Stimulated activated CD8-positive, alpha-beta memory T cell treated with anti-CD3 and anti-CD28 coated beads, Interleukin-2, amount 100 ng/mL, for 48 hours (primary cell): ENCODE data around the gene FRZB.
"Not testable (repeated sequence)": the region's sequence is repeated elsewhere in the genome, so short reads cannot be mapped to it uniquely, and the experiment has no call there.

Experiments
- DNase-seq, 2 donors: peaks; one replicate each; pipeline ENCODE4 v3.0.0-alpha.2; 2020; ENCODE audit warnings: low read depth in 2 of 2

The FRZB gene, protein sequence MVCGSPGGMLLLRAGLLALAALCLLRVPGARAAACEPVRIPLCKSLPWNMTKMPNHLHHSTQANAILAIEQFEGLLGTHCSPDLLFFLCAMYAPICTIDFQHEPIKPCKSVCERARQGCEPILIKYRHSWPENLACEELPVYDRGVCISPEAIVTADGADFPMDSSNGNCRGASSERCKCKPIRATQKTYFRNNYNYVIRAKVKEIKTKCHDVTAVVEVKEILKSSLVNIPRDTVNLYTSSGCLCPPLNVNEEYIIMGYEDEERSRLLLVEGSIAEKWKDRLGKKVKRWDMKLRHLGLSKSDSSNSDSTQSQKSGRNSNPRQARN

DNA sequence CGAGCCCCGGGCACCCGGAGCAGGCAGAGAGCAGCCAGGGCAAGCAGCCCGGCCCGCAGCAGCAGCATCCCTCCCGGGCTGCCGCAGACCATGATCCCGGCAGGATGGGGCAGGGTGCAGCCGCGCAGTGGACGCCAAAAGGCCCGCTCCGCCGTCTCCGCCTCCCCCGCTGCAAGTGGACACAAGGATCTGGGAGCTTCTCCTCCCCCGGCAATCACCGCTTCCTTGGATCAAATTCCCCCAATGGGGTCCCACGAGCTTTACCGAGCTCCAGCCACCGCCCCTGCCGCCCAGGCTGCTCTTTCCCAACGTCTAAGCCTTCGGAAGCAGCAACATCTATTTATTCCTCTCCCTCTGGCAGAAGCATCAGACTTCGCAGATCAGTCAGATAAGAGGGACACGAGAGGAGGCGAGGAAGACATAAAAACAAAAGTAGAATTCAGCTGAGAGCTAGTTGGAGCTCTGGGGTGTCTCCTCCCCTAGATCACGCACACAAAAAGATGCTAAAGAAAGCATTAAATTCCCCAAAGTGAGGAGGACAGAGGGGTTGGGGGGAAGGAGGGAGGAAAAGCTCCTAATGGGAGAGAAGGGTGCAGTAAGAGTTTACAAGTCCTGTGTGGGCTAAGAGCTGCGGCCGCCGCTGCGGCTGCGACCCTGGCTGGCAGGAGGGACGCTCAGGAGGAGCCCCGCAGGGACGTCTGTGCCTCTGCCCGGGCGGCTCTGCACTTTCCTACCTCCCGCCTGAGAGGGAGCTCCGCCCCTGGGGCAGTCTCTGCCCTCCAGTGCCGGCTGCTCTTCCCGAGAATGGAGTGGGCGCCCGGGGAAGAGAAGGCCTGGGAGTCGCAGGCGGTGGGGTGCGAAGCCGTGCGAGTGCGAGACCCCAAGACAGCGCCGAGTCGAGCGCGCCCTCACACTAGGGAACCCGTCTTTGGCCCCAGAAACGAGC lies at the start of gene FRZB:
FRZB (minus strand) TSS at position 177 of the 946 bp plus-strand sequence; CDS start at position 92, 85 bp downstream.
- DNase-seq: no peak

- DNase-seq: no peak
Observed at GRCh38 chr2:182915369-182916326, 49.2 kb upstream of the FRZB start.

DNA sequence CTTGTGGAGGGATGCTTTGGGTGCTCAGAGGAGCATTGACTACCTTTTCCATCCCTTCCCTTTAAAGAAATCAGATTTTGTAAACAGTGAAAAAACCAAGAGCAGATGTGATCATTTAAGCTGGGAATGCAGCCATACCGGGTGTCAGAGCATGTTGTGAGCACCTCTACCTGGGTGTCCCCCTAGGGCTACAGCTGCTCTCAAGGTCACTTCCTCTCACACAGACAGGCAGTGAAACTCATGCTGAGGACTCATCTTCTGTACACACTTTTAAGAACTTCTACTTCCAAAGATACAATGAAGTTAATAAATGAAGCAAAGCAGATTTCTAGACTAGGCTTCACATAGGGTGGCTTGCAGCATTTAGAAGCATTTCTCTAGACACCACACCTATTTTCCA lies 48.4 kb upstream of the FRZB start:
- DNase-seq: no peak

- DNase-seq: no peak
Observed at GRCh38 chr2:182913064-182913463, 46.6 kb upstream of the FRZB start.

DNA sequence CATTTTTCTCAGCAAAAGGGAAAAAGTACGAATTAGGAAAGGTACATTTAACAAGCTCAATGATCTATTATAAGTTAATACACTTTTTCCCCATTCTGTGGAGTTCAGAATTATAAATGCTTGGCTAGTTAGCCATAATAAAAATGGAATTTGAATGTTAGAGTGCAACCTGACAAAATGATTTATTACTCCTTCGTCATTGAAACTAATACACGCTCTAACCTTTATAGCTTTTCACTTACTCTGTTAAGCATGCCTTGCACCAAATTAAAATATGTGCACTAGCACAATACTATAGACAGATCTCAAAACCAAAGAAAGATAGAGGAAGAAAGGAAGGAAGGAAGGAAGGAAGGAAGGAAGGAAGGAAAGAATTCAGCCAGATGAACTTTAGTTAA lies 46.1 kb upstream of the FRZB start:
- no peak for DNase-seq

DNA sequence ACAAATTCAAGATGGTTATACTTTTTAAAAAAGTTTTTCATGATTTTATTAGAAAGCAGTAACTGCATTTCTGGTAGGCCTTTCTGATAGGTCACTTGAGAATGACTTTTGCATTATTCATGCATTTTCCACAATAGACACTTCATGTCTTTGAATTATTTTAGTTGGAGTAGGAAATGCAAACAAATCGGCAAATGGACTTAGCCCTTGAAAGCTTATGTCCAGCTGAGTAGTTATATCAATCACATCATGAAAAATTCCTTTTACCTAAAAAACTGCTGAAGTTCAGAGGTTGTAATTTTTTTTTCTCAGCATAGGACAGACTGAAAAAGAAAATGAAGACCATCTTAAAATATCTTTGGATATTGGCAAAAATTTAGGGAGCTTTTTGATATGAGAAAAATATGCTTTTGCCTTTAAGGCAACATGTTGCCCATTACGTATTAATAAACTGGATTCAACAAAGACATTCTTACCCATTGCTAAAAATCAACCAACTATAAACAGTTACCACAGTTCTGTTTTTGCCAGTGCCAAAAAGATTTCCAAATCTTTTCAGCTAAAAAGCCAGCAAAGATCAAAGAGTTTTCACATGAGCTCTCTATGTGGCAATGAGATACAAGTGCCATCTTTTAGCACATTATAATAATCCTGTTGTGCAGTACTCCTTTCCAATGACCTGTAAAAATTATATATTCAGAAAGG lies 45.5 kb upstream of the FRZB start:
- DNase-seq: no peak

DNA sequence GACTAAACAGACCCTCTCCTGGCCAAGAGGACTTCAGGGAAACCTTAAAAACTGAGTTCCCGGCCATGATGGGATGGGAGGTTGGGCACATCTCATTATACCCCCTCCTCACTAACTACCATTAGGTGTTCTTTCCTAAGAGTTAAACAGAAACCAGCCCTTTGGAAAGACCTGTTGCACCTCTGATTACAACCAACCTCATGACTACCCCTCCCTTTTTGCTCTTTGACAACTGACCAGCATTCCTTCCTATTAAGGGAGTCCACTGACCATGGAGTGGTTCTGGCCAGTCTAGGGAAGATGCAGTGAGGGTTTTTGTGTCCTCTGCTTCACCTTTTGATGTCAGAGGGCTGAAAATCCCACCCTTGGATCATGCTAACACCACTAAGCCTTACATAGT lies 44.5 kb upstream of the FRZB start:
- DNase-seq: no peak

- DNase-seq: no peak
Observed at GRCh38 chr2:182907081-182907830, 40.8 kb upstream of the FRZB start.

GRCh38 chr2:182906454-182906853 lies 40.0 kb upstream of the FRZB start:
- DNase-seq: no peak

DNA sequence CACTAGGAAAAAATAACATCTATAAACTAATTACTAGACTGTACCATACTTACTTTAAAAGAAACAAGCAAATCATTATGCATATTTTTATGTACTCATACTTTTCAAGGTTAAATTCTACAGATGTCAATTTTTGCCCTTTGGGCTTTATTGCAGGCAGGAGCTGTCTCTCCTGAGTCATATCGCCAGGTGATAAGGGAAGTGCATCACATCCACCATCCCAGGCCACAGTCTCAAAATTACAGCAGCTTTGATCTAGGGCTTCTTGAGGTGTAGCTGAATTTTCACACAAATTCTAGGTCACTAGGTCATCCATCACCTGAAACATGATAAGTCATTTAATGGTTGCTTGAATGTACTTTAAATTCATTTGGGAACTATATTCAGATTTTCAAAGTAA lies 38.4 kb upstream of the FRZB start:
- DNase-seq: no peak

GRCh38 chr2:182903566-182903965 lies 37.1 kb upstream of the FRZB start:
- no peak for DNase-seq

- no peak for DNase-seq
Observed at GRCh38 chr2:182901748-182902147, 35.3 kb upstream of the FRZB start.

- DNase-seq: no peak
Observed at GRCh38 chr2:182898718-182899117, 32.3 kb upstream of the FRZB start.

DNA sequence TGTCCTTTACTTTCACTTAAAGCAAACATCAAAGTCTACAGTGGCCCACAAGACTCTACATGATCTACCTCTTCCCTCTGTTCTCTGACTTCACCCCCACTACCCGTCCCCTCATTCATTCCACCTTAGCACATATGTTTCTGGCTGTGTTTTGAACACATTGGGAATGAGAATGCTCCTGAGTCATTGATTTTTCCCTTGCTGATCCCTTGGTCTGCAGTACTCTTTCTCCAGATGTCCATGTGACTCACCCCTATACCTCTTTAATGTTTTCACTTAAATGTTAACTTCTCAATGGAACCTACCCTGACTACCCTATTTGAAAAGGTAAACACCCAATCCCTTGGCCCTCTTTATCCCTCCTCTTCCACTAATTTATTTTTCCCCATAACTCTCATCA lies 30.7 kb upstream of the FRZB start:
- no peak for DNase-seq

GRCh38 chr2:182895798-182896197 lies 29.4 kb upstream of the FRZB start:
- no peak for DNase-seq

GRCh38 chr2:182895169-182895568 lies 28.7 kb upstream of the FRZB start:
- DNase-seq: no peak

DNA sequence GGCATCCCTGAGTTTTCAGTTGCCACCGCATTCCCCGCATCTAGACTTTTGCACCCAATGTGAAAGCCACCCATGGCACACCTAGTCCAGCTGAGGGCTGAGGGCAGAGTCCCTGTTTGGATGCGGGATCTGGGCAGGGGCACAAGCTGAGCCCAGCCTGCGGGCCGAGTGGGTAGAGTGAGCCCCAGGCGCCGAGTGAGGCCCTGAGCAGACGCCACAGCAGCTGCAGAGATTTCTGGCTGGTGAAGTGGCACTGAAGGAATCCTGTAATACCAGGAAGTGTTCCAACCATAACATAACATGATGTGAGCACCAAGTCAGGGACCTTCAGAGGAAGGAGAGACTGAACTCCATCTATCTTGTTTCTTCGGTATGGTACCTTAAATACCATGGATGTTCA lies 27.7 kb upstream of the FRZB start:
- no peak for DNase-seq

- DNase-seq: no peak
Observed at GRCh38 chr2:182893666-182894065, 27.2 kb upstream of the FRZB start.

GRCh38 chr2:182893035-182893434 lies 26.6 kb upstream of the FRZB start:
- not testable (repeated sequence) for DNase-seq

DNA sequence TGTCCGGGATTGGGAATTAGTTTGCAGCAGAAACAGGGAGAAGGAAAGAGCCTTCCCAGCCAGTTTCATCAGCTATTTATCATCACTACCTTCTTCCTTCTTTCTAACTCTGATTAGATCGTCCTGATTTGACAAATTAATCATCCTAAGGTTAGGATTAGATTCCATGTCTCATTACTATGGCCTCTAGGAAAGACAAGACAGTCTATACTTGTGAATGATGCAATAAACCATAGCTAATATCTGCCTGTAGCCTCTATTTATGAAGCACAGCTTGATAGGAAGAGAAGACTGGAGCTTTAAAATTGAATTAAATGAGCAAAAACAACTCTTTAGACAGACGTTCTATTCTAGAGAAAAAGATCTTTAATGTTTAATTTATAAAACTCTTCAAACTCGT lies 25.2 kb upstream of the FRZB start:
- DNase-seq: no peak
